Gastroesophageal sphincter (tissue), 3 donors: ENCODE data around the gene BMAL1.

ENCODE experiments used
- CTCF ChIP-seq, 4 experiments: fragments of 200-600 bp in 2 of 4; fragments of 450-650 bp in 2 of 4; sonication (generic) in 1 of 4; IDR thresholded peaks; one replicate each; pipeline ENCODE4 v1.5.1; 2017 to 2019; ENCODE audit warnings: antibody characterized with exemption in 4 of 4, mild to moderate bottlenecking in 2 of 4, moderate library complexity in 2 of 4
- EP300 ChIP-seq: sonication (generic); formaldehyde crosslinking; IDR thresholded peaks from one replicate; pipeline ENCODE4 v1.6.1; 2017; ENCODE audit warnings: antibody characterized with exemption, mild to moderate bottlenecking

- no peak for TF ChIP-seq CTCF (IDR thresholded peaks at IDR 0.05)
- no peak for TF ChIP-seq EP300
These were observed 11.5 kb downstream of the BMAL1 start for GRCh38 chr11:13289081-13289480.
